Gastrocnemius medialis (tissue), 4 donors: Measurements from ENCODE around the gene GSTA4. TPM values are rescaled to one million over a fixed set of nuclear protein-coding genes. Genes with fewer than 3 reads are reported as not detected.
A peak's percentile ranks its signal among the peaks of the same experiment; 100 is the strongest.

Experiments used
- ATAC-seq, 2 donors: fragments of 150-250 bp; one replicate each; pipeline ENCODE4 v1.9.1; 2016
- DNase-seq, 2 donors: peaks; one replicate each; pipeline ENCODE4 v3.0.0-alpha.2; 2019
- H3K27ac ChIP-seq, 4 donors: fragments of 200-600 bp; sonication (generic); 1 replicate in 1 of 4; 2 replicates in 3 of 4; pipeline ENCODE4 v1.5.1; 2016 to 2018; ENCODE audit warnings: mild to moderate bottlenecking in 2 of 4, moderate library complexity in 1 of 4
- H3K27me3 ChIP-seq, 3 donors: fragments of 200-600 bp; sonication (generic) in 2 of 3; 1 replicate in 1 of 3; 2 replicates in 2 of 3; pipeline versions ENCODE4 v1.5.1 to v1.6.0; 2016 to 2019; ENCODE audit warnings: mild to moderate bottlenecking in 1 of 3, moderate library complexity in 1 of 3
- H3K36me3 ChIP-seq, 2 donors: fragments of 200-600 bp; sonication (generic) in 1 of 2; one replicate each; pipeline ENCODE4 v1.5.1; 2017 to 2018
- H3K4me1 ChIP-seq, 2 donors: fragments of 200-600 bp; sonication (generic) in 1 of 2; one replicate each; pipeline ENCODE4 v1.5.1; 2016 to 2017; ENCODE audit warnings: mild to moderate bottlenecking in 2 of 2
- H3K4me3 ChIP-seq, 4 donors: fragments of 200-600 bp; sonication (generic) in 3 of 4; 1 replicate in 1 of 4; 2 replicates in 3 of 4; pipeline ENCODE4 v1.5.1; 2016 to 2019; ENCODE audit warnings: mild to moderate bottlenecking in 2 of 4
- H3K9me3 ChIP-seq, 3 donors: fragments of 200-600 bp; sonication (generic) in 2 of 3; 1 replicate in 1 of 3; 2 replicates in 2 of 3; pipeline ENCODE4 v1.5.1; 2016 to 2019
- CTCF ChIP-seq, 5 experiments: fragments of 450-650 bp in 3 of 5; fragments of 200-600 bp in 2 of 5; sonication (generic) in 2 of 5; IDR thresholded peaks in 4 of 5; conservative IDR thresholded peaks in 1 of 5; 1 replicate in 4 of 5; 2 replicates in 1 of 5; pipeline ENCODE4 v1.5.1; 2016 to 2019; ENCODE audit warnings: antibody characterized with exemption in 5 of 5, mild to moderate bottlenecking in 3 of 5, moderate library complexity in 3 of 5
- POLR2A ChIP-seq, 2 donors: fragments of 450-650 bp; IDR thresholded peaks; one replicate each; pipeline ENCODE4 v1.6.1; 2017; ENCODE audit warnings: antibody characterized with exemption in 2 of 2, mild to moderate bottlenecking in 2 of 2, moderate library complexity in 2 of 2
- in situ Hi-C, 4 donors: fragments of 200-750 bp; cut with MboI; loops; one replicate each; pipeline versions ENCODE4 v1.15.0 to v1.8.0; 2017; ENCODE audit warnings: low sequenced_read_pairs in 4 of 4
- intact Hi-C: fragments of 100-400 bp; cut with DNase I; formaldehyde crosslinking; loops from one replicate; pipeline ENCODE4 v1.15.1; 2023; ENCODE audit warnings: low total_unique reads
- total RNA-seq, 4 donors: library from RNA; depleted of rRNA; stranded (reverse); fragments of >200 nt; gene quantifications; one replicate each; pipeline versions ENCODE4 v1.1.0 to v1.2.3, GENCODE V29; 2016

The GSTA4 gene
- total RNA-seq, 4 donors from 2014 or later = 3.5 to 11.6 (median 10.0) TPM

GRCh38 chr6:53042112-53042511, 47.0 kb upstream of the GSTA4 start:
- Histone ChIP-seq H3K9me3 (no peaks in the 10 kb centered on the region), H3K4me3 (no peak overlapping the region), H3K27me3 (no peaks in the 10 kb centered on the region), H3K36me3 (peaks cover 0 to 25% of the 10 kb centered on the region in 2 donors), H3K4me1 (peaks cover 29 to 35% of the 10 kb centered on the region in 2 donors), H3K27ac (peak overlapping the region in 1 of 4 donors; percentile 1)
- DNase-seq = no peak
- no peak for TF ChIP-seq CTCF (IDR thresholded peaks at IDR 0.05 in 4 of 5, conservative IDR thresholded peaks at IDR 0.05 in 1 of 5)
- TF ChIP-seq POLR2A (IDR thresholded peaks at IDR 0.05) = no peak
- peak in 1 of 2 donors; percentile 45 for ATAC-seq
- in situ Hi-C loops (no loop called here), intact Hi-C loops (no loop called here)

GRCh38 chr6:53041356-53041755, 46.3 kb upstream of the GSTA4 start:
- Histone ChIP-seq H3K36me3 (peaks cover 0 to 25% of the 10 kb centered on the region in 2 donors), H3K4me3 (no peak overlapping the region), H3K4me1 (peaks cover 29 to 32% of the 10 kb centered on the region in 2 donors), H3K9me3 (no peaks in the 10 kb centered on the region), H3K27ac (no peak overlapping the region), H3K27me3 (no peaks in the 10 kb centered on the region)
- no peak for DNase-seq
- intact Hi-C loops = no loop called here
- in situ Hi-C loops = no loop called here
- no peak for ATAC-seq
- TF ChIP-seq POLR2A (IDR thresholded peaks at IDR 0.05) (no peak), CTCF (IDR thresholded peaks at IDR 0.05 in 4 of 5, conservative IDR thresholded peaks at IDR 0.05 in 1 of 5) (no peak)

- peaks cover 0 to 36% of the 10 kb centered on the region in 2 donors for H3K36me3 ChIP-seq
- H3K27ac ChIP-seq = no peak overlapping the region
- TF ChIP-seq POLR2A (IDR thresholded peaks at IDR 0.05) = no peak
- intact Hi-C loops = no loop called here
- no peaks in the 10 kb centered on the region for H3K9me3 ChIP-seq
- no peaks in the 10 kb centered on the region for H3K27me3 ChIP-seq
- no peak for ATAC-seq
- no peak for DNase-seq
- peaks cover 21 to 29% of the 10 kb centered on the region in 2 donors for H3K4me1 ChIP-seq
- in situ Hi-C loops = no loop called here
- H3K4me3 ChIP-seq = no peak overlapping the region
Measured at GRCh38 chr6:53038596-53038995, 43.5 kb upstream of the GSTA4 start.

- H3K27ac ChIP-seq = no peak overlapping the region
- no peak for TF ChIP-seq POLR2A (IDR thresholded peaks at IDR 0.05)
- no peak for TF ChIP-seq CTCF (IDR thresholded peaks at IDR 0.05 in 4 of 5, conservative IDR thresholded peaks at IDR 0.05 in 1 of 5)
- peaks cover 18 to 30% of the 10 kb centered on the region in 2 donors for H3K4me1 ChIP-seq
- intact Hi-C loops = no loop called here
- H3K9me3 ChIP-seq = no peaks in the 10 kb centered on the region
- DNase-seq = no peak
- H3K36me3 ChIP-seq = peaks cover 0 to 36% of the 10 kb centered on the region in 2 donors
- ATAC-seq = no peak
- in situ Hi-C loops = no loop called here
- no peak overlapping the region for H3K4me3 ChIP-seq
- H3K27me3 ChIP-seq = no peaks in the 10 kb centered on the region
Measured at GRCh38 chr6:53038141-53038540, 43.1 kb upstream of the GSTA4 start.

- DNase-seq (no peak), ATAC-seq (no peak)
- no peak overlapping the region for H3K27ac ChIP-seq
Measured at GRCh38 chr6:53035549-53036213, 40.6 kb upstream of the GSTA4 start.

More at GRCh38 chr6:53035549-53036213, 40.6 kb upstream of the GSTA4 start:
- Histone ChIP-seq H3K27me3 (no peaks in the 10 kb centered on the region), H3K4me3 (no peak overlapping the region), H3K9me3 (no peaks in the 10 kb centered on the region), H3K36me3 (peaks cover 4 to 34% of the 10 kb centered on the region in 2 donors), H3K4me1 (peaks cover 12 to 23% of the 10 kb centered on the region in 2 donors)
- TF ChIP-seq POLR2A (IDR thresholded peaks at IDR 0.05) (no peak), CTCF (IDR thresholded peaks at IDR 0.05 in 4 of 5, conservative IDR thresholded peaks at IDR 0.05 in 1 of 5) (no peak)
- intact Hi-C loops = no loop called here
- in situ Hi-C loops = no loop called here
